ENCODE results near the gene CHEK2. TPM values are rescaled to one million over a fixed set of nuclear protein-coding genes. Genes with fewer than 3 reads are reported as not detected.
"Not testable (repeated sequence)": the region's sequence is repeated elsewhere in the genome, so short reads cannot be mapped to it uniquely, and the experiment has no call there.

Gene CHEK2
- total and polyA plus RNA-seq, 7 experiments from 2014 or later: 7.0 to 36.7 (median 10.6) TPM

DNA sequence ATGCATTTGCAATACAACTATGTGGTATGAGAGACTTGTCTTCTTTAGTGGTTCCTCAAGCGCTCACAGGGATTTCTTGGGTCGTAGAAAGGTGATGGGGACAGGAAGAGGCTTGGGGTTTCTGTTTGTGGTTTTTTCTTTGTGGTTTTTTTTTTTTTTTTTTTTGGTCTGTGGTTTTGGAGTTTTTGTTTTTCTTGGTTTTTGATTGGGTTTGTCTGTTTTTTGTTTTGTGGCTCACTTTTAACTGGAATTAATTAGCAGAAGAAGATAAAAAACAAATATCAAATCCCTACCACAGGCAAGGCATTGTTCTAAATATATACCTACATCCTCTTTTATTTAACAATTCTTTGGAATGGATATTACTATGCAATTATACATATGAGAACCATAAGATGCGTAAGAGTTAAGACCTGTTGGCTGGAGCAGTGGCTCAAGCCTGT, 67.5 kb downstream of the CHEK2 start:
- Histone ChIP-seq H3K27ac (ENCODE audit: low read depth, low read length) (no peak overlapping the region), H3K4me1 (ENCODE audit: control insufficient read depth in 2 of 2, insufficient read depth in 2 of 2, low read length in 2 of 2) (peaks cover 16 to 17% of the 10 kb centered on the region in 2 donors), H3K36me3 (ENCODE audit: control insufficient read depth in 2 of 3, insufficient read depth in 3 of 3, low read length in 3 of 3) (no peaks in the 10 kb centered on the region), H3K27me3 (ENCODE audit: control insufficient read depth in 2 of 2, insufficient read depth in 2 of 2, low read length in 2 of 2) (peaks cover 10 to 42% of the 10 kb centered on the region in 2 donors), H3K9me3 (ENCODE audit: control insufficient read depth in 2 of 3, low read length in 3 of 3) (no peaks in the 10 kb centered on the region), H3K4me3 (ENCODE audit: low read length) (no peak overlapping the region)
- Mint-ChIP-seq H3K4me1 (peaks cover 23 to 35% (median 34%) of the 10 kb centered on the region in 7 donors), H3K9me3 (peaks cover 0 to 15% (median 7%) of the 10 kb centered on the region in 11 donors), H3K27ac (peak overlapping the region; percentile 88 to 100 (median 98)), H3K36me3 (peaks cover 0 to 9% (median 4%) of the 10 kb centered on the region in 5 donors), H3K4me3 (peak overlapping the region in 9 of 10 donors; percentile 70 to 95 (median 78)), H3K27me3 (peaks cover 47 to 83% (median 66%) of the 10 kb centered on the region in 5 donors)
- ChIA-PET POLR2A (no interaction called here), CTCF (interaction anchor here (0.6 kb wide), 1 partner anchor 155 kb away, joined by 3 read pairs; no protein-coding TSS in a partner anchor)
- ATAC-seq (peak; percentile 91), DNase-seq (peak in 7 of 9 donors; percentile 57 to 75 (median 61))
- intact Hi-C loops (cut with micrococcal nuclease): loop anchor here (1.0 to 10.0 kb wide), 5 partner anchors 68 to 283 kb away; partner anchors contain the start of genes HSCB (in 2 of the 2), XBP1 (in 1 of the 2) and ZNRF3 (in 1 of the 2)

DNA sequence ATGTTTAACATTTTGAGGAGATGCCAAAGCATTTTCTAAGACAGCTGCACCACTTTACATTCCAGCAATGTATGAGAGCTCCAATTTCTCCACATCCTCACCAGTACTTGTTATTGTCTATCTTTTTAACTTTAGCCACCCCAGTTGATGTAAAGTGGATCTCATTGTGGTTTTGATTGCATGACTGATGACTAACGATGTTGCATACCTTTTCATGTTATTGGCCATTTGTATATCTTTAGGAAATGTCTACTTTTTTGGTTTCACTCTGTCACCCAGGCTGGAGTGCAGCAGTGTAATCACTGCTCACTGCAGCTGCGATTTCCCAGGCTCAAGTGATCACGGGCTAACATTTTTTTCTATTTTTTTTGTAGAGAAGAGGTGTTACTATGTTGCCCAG, 70.9 kb downstream of the CHEK2 start:
- no peak overlapping the region for H3K4me3 Mint-ChIP-seq
- Histone ChIP-seq H3K27me3 (ENCODE audit: control insufficient read depth in 2 of 2, insufficient read depth in 2 of 2, low read length in 2 of 2) (peaks cover 7 to 29% of the 10 kb centered on the region in 2 donors), H3K9me3 (ENCODE audit: control insufficient read depth in 2 of 3, low read length in 3 of 3) (no peaks in the 10 kb centered on the region), H3K36me3 (ENCODE audit: control insufficient read depth in 2 of 3, insufficient read depth in 3 of 3, low read length in 3 of 3) (no peaks in the 10 kb centered on the region), H3K27ac (ENCODE audit: low read depth, low read length) (no peak overlapping the region), H3K4me1 (ENCODE audit: control insufficient read depth in 2 of 2, insufficient read depth in 2 of 2, low read length in 2 of 2) (peaks cover 16 to 17% of the 10 kb centered on the region in 2 donors), H3K4me3 (ENCODE audit: low read length) (no peak overlapping the region)
- H3K4me1 Mint-ChIP-seq: peaks cover 19 to 30% (median 27%) of the 10 kb centered on the region in 7 donors
- H3K9me3 Mint-ChIP-seq: peaks cover 0 to 15% (median 7%) of the 10 kb centered on the region in 11 donors
- no peak for ATAC-seq
- DNase-seq: no peak
- CTCF ChIA-PET: no interaction called here
- H3K36me3 Mint-ChIP-seq: peaks cover 0 to 9% (median 4%) of the 10 kb centered on the region in 5 donors
- POLR2A ChIA-PET: no interaction called here
- intact Hi-C loops (cut with micrococcal nuclease): loop anchor here (5.0 to 10.0 kb wide), 3 partner anchors 134 to 287 kb away; partner anchors contain the start of gene XBP1 (in 1 of the 2)
- no peak overlapping the region for H3K27ac Mint-ChIP-seq
- peaks cover 34 to 53% (median 48%) of the 10 kb centered on the region in 5 donors for H3K27me3 Mint-ChIP-seq

DNA sequence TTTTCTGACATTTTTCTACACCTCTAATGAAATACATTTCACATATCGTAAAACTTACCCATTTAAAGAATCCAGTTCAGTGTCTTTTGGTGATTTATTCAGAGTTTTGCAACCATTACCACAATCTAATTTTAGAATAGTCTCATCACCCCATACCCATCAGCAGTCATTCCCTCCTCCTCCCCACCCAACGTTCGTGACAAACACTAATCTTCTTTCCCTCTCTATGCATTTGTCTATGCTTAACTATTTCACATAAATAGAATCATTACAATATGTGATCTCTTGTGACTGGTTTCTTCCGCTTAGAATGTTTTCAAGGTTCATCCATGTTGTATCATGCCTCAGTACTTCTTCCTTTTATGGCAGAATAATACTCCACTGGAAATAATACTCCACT, 71.5 kb downstream of the CHEK2 start:
- Mint-ChIP-seq H3K36me3 (peaks cover 0 to 9% (median 4%) of the 10 kb centered on the region in 5 donors), H3K27ac (no peak overlapping the region), H3K27me3 (peaks cover 31 to 47% (median 44%) of the 10 kb centered on the region in 5 donors), H3K4me1 (peaks cover 19 to 27% (median 25%) of the 10 kb centered on the region in 7 donors), H3K4me3 (no peak overlapping the region), H3K9me3 (peaks cover 0 to 15% (median 7%) of the 10 kb centered on the region in 11 donors)
- DNase-seq: no peak
- H3K4me3 ChIP-seq (ENCODE audit: low read length): no peak overlapping the region
- no peaks in the 10 kb centered on the region for H3K9me3 ChIP-seq (ENCODE audit: control insufficient read depth in 2 of 3, low read length in 3 of 3)
- no peak overlapping the region for H3K27ac ChIP-seq (ENCODE audit: low read depth, low read length)
- peaks cover 16 to 17% of the 10 kb centered on the region in 2 donors for H3K4me1 ChIP-seq (ENCODE audit: control insufficient read depth in 2 of 2, insufficient read depth in 2 of 2, low read length in 2 of 2)
- no peak for ATAC-seq
- ChIA-PET POLR2A (no interaction called here), CTCF (no interaction called here)
- peaks cover 7 to 24% of the 10 kb centered on the region in 2 donors for H3K27me3 ChIP-seq (ENCODE audit: control insufficient read depth in 2 of 2, insufficient read depth in 2 of 2, low read length in 2 of 2)
- no peaks in the 10 kb centered on the region for H3K36me3 ChIP-seq (ENCODE audit: control insufficient read depth in 2 of 3, insufficient read depth in 3 of 3, low read length in 3 of 3)
- intact Hi-C loops (cut with micrococcal nuclease): loop anchor here (5.0 to 10.0 kb wide), 3 partner anchors 135 to 287 kb away; partner anchors contain the start of gene XBP1 (in 1 of the 2)

DNA sequence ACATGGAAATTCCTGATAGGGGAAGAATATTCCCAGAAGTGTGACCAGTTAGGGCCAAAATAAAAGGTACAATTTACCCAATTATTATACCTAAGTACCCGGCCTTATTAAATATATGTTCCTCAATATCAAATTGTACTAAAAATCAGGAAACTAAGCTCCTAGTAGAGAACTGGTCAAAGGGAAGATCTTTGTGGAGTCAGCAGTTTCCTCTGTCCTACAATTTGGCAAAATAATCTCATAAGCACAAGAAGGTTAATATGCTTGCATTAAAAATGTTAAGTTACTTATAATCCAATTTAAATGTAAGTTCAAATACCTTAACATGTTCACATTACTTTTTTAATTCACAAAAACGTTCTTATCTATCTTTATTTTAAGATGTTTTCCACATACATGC, 72.2 kb downstream of the CHEK2 start:
- CTCF ChIA-PET: no interaction called here
- Histone ChIP-seq H3K36me3 (ENCODE audit: control insufficient read depth in 2 of 3, insufficient read depth in 3 of 3, low read length in 3 of 3) (no peaks in the 10 kb centered on the region), H3K27me3 (ENCODE audit: control insufficient read depth in 2 of 2, insufficient read depth in 2 of 2, low read length in 2 of 2) (peaks cover 3 to 20% of the 10 kb centered on the region in 2 donors), H3K4me1 (ENCODE audit: control insufficient read depth in 2 of 2, insufficient read depth in 2 of 2, low read length in 2 of 2) (peaks cover 10% of the 10 kb centered on the region in 2 donors), H3K9me3 (ENCODE audit: control insufficient read depth in 2 of 3, low read length in 3 of 3) (no peaks in the 10 kb centered on the region), H3K4me3 (ENCODE audit: low read length) (no peak overlapping the region), H3K27ac (ENCODE audit: low read depth, low read length) (no peak overlapping the region)
- DNase-seq (no peak), ATAC-seq (no peak)
- peaks cover 26 to 39% (median 37%) of the 10 kb centered on the region in 5 donors for H3K27me3 Mint-ChIP-seq
- H3K9me3 Mint-ChIP-seq: peaks cover 0 to 15% (median 7%) of the 10 kb centered on the region in 11 donors
- peaks cover 18 to 20% (median 18%) of the 10 kb centered on the region in 7 donors for H3K4me1 Mint-ChIP-seq
- POLR2A ChIA-PET: no interaction called here
- H3K36me3 Mint-ChIP-seq: peaks cover 0 to 9% (median 4%) of the 10 kb centered on the region in 5 donors
- intact Hi-C loops (cut with micrococcal nuclease): no loop called here
- H3K27ac Mint-ChIP-seq: no peak overlapping the region
- H3K4me3 Mint-ChIP-seq: no peak overlapping the region

DNA sequence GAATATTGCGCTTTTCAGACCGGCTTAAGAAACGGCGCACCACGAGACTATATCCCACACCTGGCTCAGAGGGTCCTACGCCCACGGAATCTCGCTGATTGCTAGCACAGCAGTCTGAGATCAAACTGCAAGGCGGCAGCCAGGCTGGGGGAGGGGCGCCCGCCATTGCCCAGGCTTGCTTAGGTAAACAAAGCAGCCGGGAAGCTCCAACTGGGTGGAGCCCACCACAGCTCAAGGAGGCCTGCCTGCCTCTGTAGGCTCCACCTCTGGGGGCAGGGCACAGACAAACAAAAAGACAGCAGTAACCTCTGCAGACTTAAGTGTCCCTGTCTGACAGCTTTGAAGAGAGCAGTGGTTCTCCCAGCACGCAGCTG, 78.1 kb downstream of the CHEK2 start:
- ATAC-seq; H3K4me1 Mint-ChIP-seq; H3K36me3 ChIP-seq (ENCODE audit: control insufficient read depth in 2 of 3, insufficient read depth in 3 of 3, low read length in 3 of 3); intact Hi-C loops (cut with micrococcal nuclease); CTCF ChIA-PET; H3K27ac Mint-ChIP-seq; POLR2A ChIA-PET; H3K27me3 ChIP-seq (ENCODE audit: control insufficient read depth in 2 of 2, insufficient read depth in 2 of 2, low read length in 2 of 2); H3K9me3 Mint-ChIP-seq; H3K4me3 ChIP-seq (ENCODE audit: low read length); H3K4me3 Mint-ChIP-seq; DNase-seq; H3K9me3 ChIP-seq (ENCODE audit: control insufficient read depth in 2 of 3, low read length in 3 of 3); H3K27ac ChIP-seq (ENCODE audit: low read depth, low read length); H3K4me1 ChIP-seq (ENCODE audit: control insufficient read depth in 2 of 2, insufficient read depth in 2 of 2, low read length in 2 of 2); H3K36me3 Mint-ChIP-seq: not testable (repeated sequence)
- H3K27me3 Mint-ChIP-seq: peaks cover 13 to 33% (median 29%) of the 10 kb centered on the region in 5 donors

DNA sequence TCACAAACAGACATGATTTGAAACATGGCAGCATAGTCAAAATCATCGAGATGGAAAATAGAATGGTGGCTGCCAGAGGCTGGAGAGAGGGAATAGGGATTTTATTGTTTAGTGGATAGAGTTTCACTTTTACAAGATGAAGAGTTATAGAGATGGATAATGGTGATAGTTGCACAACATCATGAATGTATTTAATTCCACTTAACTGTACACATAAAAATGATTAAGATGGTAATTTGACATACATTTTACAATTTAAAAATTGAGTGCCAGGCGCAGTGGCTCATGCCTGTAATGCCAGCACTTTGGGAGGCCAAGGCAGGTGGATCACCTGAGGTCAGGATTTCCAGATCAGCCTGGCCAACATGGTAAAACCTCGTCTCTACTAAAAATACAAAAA, 83.2 kb downstream of the CHEK2 start:
- H3K4me3 Mint-ChIP-seq: no peak overlapping the region
- H3K36me3 ChIP-seq (ENCODE audit: control insufficient read depth in 2 of 3, insufficient read depth in 3 of 3, low read length in 3 of 3): no peaks in the 10 kb centered on the region
- H3K4me3 ChIP-seq (ENCODE audit: low read length): no peak overlapping the region
- peaks cover 0 to 1% (median 0%) of the 10 kb centered on the region in 5 donors for H3K36me3 Mint-ChIP-seq
- H3K4me1 ChIP-seq (ENCODE audit: control insufficient read depth in 2 of 2, insufficient read depth in 2 of 2, low read length in 2 of 2): no peaks in the 10 kb centered on the region
- H3K27me3 Mint-ChIP-seq: peaks cover 52 to 77% (median 66%) of the 10 kb centered on the region in 5 donors
- peaks cover 0 to 8% (median 2%) of the 10 kb centered on the region in 11 donors for H3K9me3 Mint-ChIP-seq
- DNase-seq (no peak), ATAC-seq (no peak)
- ChIA-PET CTCF (no interaction called here), POLR2A (no interaction called here)
- peaks cover 4 to 5% of the 10 kb centered on the region in 2 donors for H3K27me3 ChIP-seq (ENCODE audit: control insufficient read depth in 2 of 2, insufficient read depth in 2 of 2, low read length in 2 of 2)
- H3K27ac Mint-ChIP-seq: peak overlapping the region in 1 of 9 donors; percentile 12
- no peak overlapping the region for H3K27ac ChIP-seq (ENCODE audit: low read depth, low read length)
- intact Hi-C loops (cut with micrococcal nuclease): no loop called here
- H3K4me1 Mint-ChIP-seq: no peaks in the 10 kb centered on the region
- no peaks in the 10 kb centered on the region for H3K9me3 ChIP-seq (ENCODE audit: control insufficient read depth in 2 of 3, low read length in 3 of 3)

DNA sequence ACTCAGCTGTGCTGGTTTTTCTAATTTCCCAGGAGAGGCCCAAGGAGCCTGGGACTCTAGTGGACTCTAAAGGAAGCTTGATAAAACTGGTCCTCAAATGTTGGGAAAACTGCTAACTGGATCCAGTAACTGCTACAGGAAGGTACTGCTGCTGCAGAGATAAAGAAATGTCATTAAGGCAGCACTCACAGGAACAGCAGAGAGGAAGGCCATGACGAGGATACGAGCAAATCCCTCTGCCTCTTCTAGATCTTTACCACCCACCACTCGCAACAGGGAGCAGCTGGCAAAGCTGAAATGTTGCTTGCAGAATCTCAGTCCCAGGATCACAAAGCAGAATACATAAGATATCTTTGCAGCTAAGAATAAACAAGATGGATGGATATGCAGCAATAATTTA, 85.4 kb downstream of the CHEK2 start:
- CTCF ChIA-PET: no interaction called here
- Histone ChIP-seq H3K4me1 (ENCODE audit: control insufficient read depth in 2 of 2, insufficient read depth in 2 of 2, low read length in 2 of 2) (no peaks in the 10 kb centered on the region), H3K4me3 (ENCODE audit: low read length) (no peak overlapping the region), H3K27me3 (ENCODE audit: control insufficient read depth in 2 of 2, insufficient read depth in 2 of 2, low read length in 2 of 2) (peaks cover 0 to 5% of the 10 kb centered on the region in 2 donors), H3K36me3 (ENCODE audit: control insufficient read depth in 2 of 3, insufficient read depth in 3 of 3, low read length in 3 of 3) (no peaks in the 10 kb centered on the region), H3K27ac (ENCODE audit: low read depth, low read length) (no peak overlapping the region), H3K9me3 (ENCODE audit: control insufficient read depth in 2 of 3, low read length in 3 of 3) (no peaks in the 10 kb centered on the region)
- no peak for DNase-seq
- ATAC-seq: no peak
- Mint-ChIP-seq H3K9me3 (peaks cover 0 to 15% (median 0%) of the 10 kb centered on the region in 11 donors), H3K4me1 (no peaks in the 10 kb centered on the region), H3K36me3 (no peaks in the 10 kb centered on the region), H3K4me3 (no peak overlapping the region), H3K27ac (no peak overlapping the region), H3K27me3 (peaks cover 68 to 84% (median 78%) of the 10 kb centered on the region in 5 donors)
- intact Hi-C loops (cut with micrococcal nuclease): no loop called here
- POLR2A ChIA-PET: no interaction called here

Measured in naive thymus-derived CD4-positive, alpha-beta T cell (primary cell).